Hepatocyte (in vitro differentiated cells): ENCODE data around the gene TMCC1. TPM values are rescaled to one million over a fixed set of nuclear protein-coding genes. Genes with fewer than 3 reads are reported as not detected.

Experiments used
- DNase-seq: peaks from one replicate; pipeline ENCODE4 v3.0.0-alpha.2; 2016; ENCODE audit warnings: low spot score
- H2AFZ ChIP-seq: fragments of 200-600 bp; sonication (generic); 2 replicates; pipeline ENCODE4 v1.6.0; 2016; ENCODE audit warnings: antibody characterized with exemption, mild to moderate bottlenecking
- H3K27ac ChIP-seq: fragments of 200-600 bp; sonication (generic); 2 replicates; pipeline ENCODE4 v1.5.1; 2016; ENCODE audit warnings: mild to moderate bottlenecking
- H3K27me3 ChIP-seq: fragments of 200-600 bp; sonication (generic); 2 replicates; pipeline ENCODE4 v1.6.1; 2016
- H3K36me3 ChIP-seq: fragments of 200-600 bp; sonication (generic); replicated peaks from 2 replicates; pipeline ENCODE4 v1.5.1; 2016; ENCODE audit warnings: low read depth; ENCODE audit not compliant: insufficient read depth
- H3K4me1 ChIP-seq: fragments of 200-600 bp; sonication (generic); 2 replicates; pipeline ENCODE4 v1.5.1; 2016; ENCODE audit warnings: mild to moderate bottlenecking, moderate library complexity; ENCODE audit not compliant: insufficient read depth
- H3K4me2 ChIP-seq: fragments of 200-600 bp; sonication (generic); 2 replicates; pipeline ENCODE4 v1.6.0; 2016
- H3K4me3 ChIP-seq: fragments of 200-600 bp; sonication (generic); 2 replicates; pipeline ENCODE4 v1.5.1; 2016; ENCODE audit warnings: mild to moderate bottlenecking
- H3K79me2 ChIP-seq: fragments of 200-600 bp; sonication (generic); 2 replicates; pipeline ENCODE4 v1.6.0; 2017; ENCODE audit warnings: mild to moderate bottlenecking
- H3K9me2 ChIP-seq: fragments of 200-600 bp; sonication (generic); replicated peaks from 2 replicates; pipeline ENCODE4 v1.6.0; 2017; ENCODE audit warnings: mild to moderate bottlenecking; ENCODE audit not compliant: insufficient read depth
- H3K9me3 ChIP-seq: fragments of 200-600 bp; sonication (generic); 2 replicates; pipeline ENCODE4 v1.5.1; 2016; ENCODE audit warnings: low read depth, mild to moderate bottlenecking
- H4K20me1 ChIP-seq: fragments of 200-600 bp; sonication (generic); 2 replicates; pipeline ENCODE4 v1.6.0; 2016; ENCODE audit warnings: mild to moderate bottlenecking; ENCODE audit not compliant: insufficient read depth, poor library complexity, severe bottlenecking
- EZH2 ChIP-seq: fragments of 200-600 bp; sonication (generic); IDR thresholded peaks from 2 replicates; pipeline ENCODE4 v1.6.1; 2016; ENCODE audit warnings: antibody characterized with exemption, mild to moderate bottlenecking, borderline replicate concordance
- EZH2phosphoT487 ChIP-seq: fragments of 200-600 bp; sonication (generic); IDR thresholded peaks from one replicate; pipeline ENCODE4 v1.6.1; 2018; ENCODE audit warnings: antibody characterized with exemption, mild to moderate bottlenecking, low read depth, moderate library complexity; ENCODE audit not compliant: unreplicated experiment, severe bottlenecking
- WGBS: methylation state at CpG from one replicate; pipeline ENCODE4 v1.1.6; 2016; ENCODE audit warnings: low lambda C conversion rate; ENCODE audit errors: missing lambda C conversion rate; 5-methylcytosine and 5-hydroxymethylcytosine counted together
- polyA plus RNA-seq: library from polyadenylated mRNA; unstranded; fragments of >200 nt; fragmentation: Nextera tagmentation; extraction: Ambion mirVana; gene quantifications from 2 replicates; pipeline ENCODE4 v1.2.1, GENCODE V29; 2016
- total RNA-seq: library from RNA; depleted of rRNA; stranded (reverse); fragments of >200 nt; gene quantifications from 2 replicates; pipeline ENCODE4 v1.2.3, GENCODE V29; 2014
- TF ChIP-seq, protein P1 (sequence below): fragments of 200-600 bp; sonication (generic); IDR thresholded peaks from 2 replicates; pipeline ENCODE4 v1.5.1; 2016; ENCODE audit warnings: antibody characterized with exemption, mild to moderate bottlenecking; ENCODE audit not compliant: poor library complexity

The TMCC1 gene
- total and polyA plus RNA-seq, 2 experiments from 2014 or later: 7.0 to 17.3 TPM

- Histone ChIP-seq H2AFZ (no peak overlapping the region), H3K4me2 (no peak overlapping the region), H3K79me2 (peaks cover 65% of the 10 kb centered on the region), H3K36me3 (no peaks in the 10 kb centered on the region), H3K9me2 (no peaks in the 10 kb centered on the region), H3K27ac (no peak overlapping the region), H3K27me3 (no peaks in the 10 kb centered on the region), H3K4me3 (no peak overlapping the region), H3K9me3 (no peaks in the 10 kb centered on the region), H4K20me1 (peaks cover 7% of the 10 kb centered on the region), H3K4me1 (no peaks in the 10 kb centered on the region)
- TF ChIP-seq EZH2 (no peak), EZH2phosphoT487 (no peak)
- TF ChIP-seq, protein P1, sequence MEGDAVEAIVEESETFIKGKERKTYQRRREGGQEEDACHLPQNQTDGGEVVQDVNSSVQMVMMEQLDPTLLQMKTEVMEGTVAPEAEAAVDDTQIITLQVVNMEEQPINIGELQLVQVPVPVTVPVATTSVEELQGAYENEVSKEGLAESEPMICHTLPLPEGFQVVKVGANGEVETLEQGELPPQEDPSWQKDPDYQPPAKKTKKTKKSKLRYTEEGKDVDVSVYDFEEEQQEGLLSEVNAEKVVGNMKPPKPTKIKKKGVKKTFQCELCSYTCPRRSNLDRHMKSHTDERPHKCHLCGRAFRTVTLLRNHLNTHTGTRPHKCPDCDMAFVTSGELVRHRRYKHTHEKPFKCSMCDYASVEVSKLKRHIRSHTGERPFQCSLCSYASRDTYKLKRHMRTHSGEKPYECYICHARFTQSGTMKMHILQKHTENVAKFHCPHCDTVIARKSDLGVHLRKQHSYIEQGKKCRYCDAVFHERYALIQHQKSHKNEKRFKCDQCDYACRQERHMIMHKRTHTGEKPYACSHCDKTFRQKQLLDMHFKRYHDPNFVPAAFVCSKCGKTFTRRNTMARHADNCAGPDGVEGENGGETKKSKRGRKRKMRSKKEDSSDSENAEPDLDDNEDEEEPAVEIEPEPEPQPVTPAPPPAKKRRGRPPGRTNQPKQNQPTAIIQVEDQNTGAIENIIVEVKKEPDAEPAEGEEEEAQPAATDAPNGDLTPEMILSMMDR: no peak
- no peak for DNase-seq
- WGBS: 81% methylated on average over 4 of the region's 4 CpGs
Observed at GRCh38 chr3:129777806-129778205, 115.7 kb downstream of the TMCC1 start.

DNA sequence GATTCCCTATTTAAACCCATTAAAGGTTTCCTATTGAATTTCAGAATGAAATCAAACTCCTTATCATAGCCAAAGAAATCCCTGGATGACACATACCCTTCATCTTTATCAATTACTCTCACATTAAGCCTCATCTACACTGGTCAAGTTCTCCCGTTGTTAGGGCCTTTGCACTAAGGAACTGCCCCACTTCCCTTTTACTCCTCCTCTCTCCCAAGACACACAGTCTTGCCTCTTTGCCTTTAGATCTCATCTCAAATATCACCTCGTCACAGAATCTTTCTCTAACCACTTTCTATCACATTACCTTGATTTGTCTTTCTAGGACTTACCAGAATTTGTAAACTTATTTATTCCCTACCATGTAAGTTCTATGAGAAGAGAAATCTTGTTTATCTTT, 117.6 kb downstream of the TMCC1 start:
- H3K27me3 ChIP-seq: no peaks in the 10 kb centered on the region
- TF ChIP-seq, protein P1: no peak
- TF ChIP-seq EZH2: no peak
- TF ChIP-seq EZH2phosphoT487: no peak
- H3K9me3 ChIP-seq: no peaks in the 10 kb centered on the region
- H3K36me3 ChIP-seq: no peaks in the 10 kb centered on the region
- H4K20me1 ChIP-seq: peaks cover 7% of the 10 kb centered on the region
- H3K9me2 ChIP-seq: no peaks in the 10 kb centered on the region
- no peak overlapping the region for H3K4me2 ChIP-seq
- H3K27ac ChIP-seq: no peak overlapping the region
- H2AFZ ChIP-seq: no peak overlapping the region
- H3K4me1 ChIP-seq: no peaks in the 10 kb centered on the region
- WGBS: 79% methylated on average over 2 of the region's 2 CpGs
- H3K4me3 ChIP-seq: no peak overlapping the region
- peaks cover 56% of the 10 kb centered on the region for H3K79me2 ChIP-seq
- DNase-seq: no peak

- TF ChIP-seq, protein P1: no peak
- TF ChIP-seq EZH2phosphoT487 (no peak), EZH2 (no peak)
- H3K9me3 ChIP-seq: no peaks in the 10 kb centered on the region
- H3K79me2 ChIP-seq: peaks cover 64% of the 10 kb centered on the region
- no peak overlapping the region for H3K4me3 ChIP-seq
- DNase-seq: no peak
- H4K20me1 ChIP-seq: peaks cover 7% of the 10 kb centered on the region
- H2AFZ ChIP-seq: no peak overlapping the region
- H3K9me2 ChIP-seq: no peaks in the 10 kb centered on the region
- H3K27me3 ChIP-seq: no peaks in the 10 kb centered on the region
- no peaks in the 10 kb centered on the region for H3K36me3 ChIP-seq
- H3K4me1 ChIP-seq: no peaks in the 10 kb centered on the region
- H3K4me2 ChIP-seq: no peak overlapping the region
- H3K27ac ChIP-seq: no peak overlapping the region
Observed at GRCh38 chr3:129773691-129774663, 119.5 kb downstream of the TMCC1 start.
